HG02885 (cell line): ENCODE data around the gene DNAJC24.

Experiments used
- ATAC-seq: cut with Tn5 transposase; IDR thresholded peaks from one replicate; pipeline ENCODE4 v1.9.1; 2021; ENCODE audit warnings: mild to moderate bottlenecking; ENCODE audit not compliant: unreplicated experiment, poor library complexity

DNAJC24 gene

GRCh38 chr11:31412946-31413345 is 43.3 kb downstream of the DNAJC24 start:
- ATAC-seq = no peak

GRCh38 chr11:31414338-31414737 is 44.7 kb downstream of the DNAJC24 start:
- ATAC-seq = no peak

GRCh38 chr11:31415435-31415834 is 45.8 kb downstream of the DNAJC24 start:
- no peak for ATAC-seq

GRCh38 chr11:31417357-31417756 is 47.7 kb downstream of the DNAJC24 start:
- ATAC-seq = no peak

GRCh38 chr11:31417816-31418215 is 48.2 kb downstream of the DNAJC24 start:
- no peak for ATAC-seq

- no peak for ATAC-seq
Observed at GRCh38 chr11:31419138-31419537, 49.5 kb downstream of the DNAJC24 start.

- ATAC-seq = no peak
Observed at GRCh38 chr11:31419669-31420068, 50.0 kb downstream of the DNAJC24 start.

- ATAC-seq = no peak
Observed at GRCh38 chr11:31421820-31422219, 52.2 kb downstream of the DNAJC24 start.

- no peak for ATAC-seq
Observed at GRCh38 chr11:31422703-31423102, 53.0 kb downstream of the DNAJC24 start.

- ATAC-seq = no peak
Observed at GRCh38 chr11:31424652-31425051, 55.0 kb downstream of the DNAJC24 start.

GRCh38 chr11:31433851-31434250 is 64.2 kb downstream of the DNAJC24 start:
- no peak for ATAC-seq

- ATAC-seq = no peak
Observed at GRCh38 chr11:31437742-31438435, 68.2 kb downstream of the DNAJC24 start.

GRCh38 chr11:31441296-31441695 is 71.6 kb downstream of the DNAJC24 start:
- ATAC-seq = no peak

- ATAC-seq = no peak
Observed at GRCh38 chr11:31442086-31442485, 72.4 kb downstream of the DNAJC24 start.

GRCh38 chr11:31443802-31444201 is 74.1 kb downstream of the DNAJC24 start:
- no peak for ATAC-seq

GRCh38 chr11:31445621-31446020 is 76.0 kb downstream of the DNAJC24 start:
- no peak for ATAC-seq

- no peak for ATAC-seq
Observed at GRCh38 chr11:31449040-31449439, 79.4 kb downstream of the DNAJC24 start.

GRCh38 chr11:31450841-31451240 is 81.2 kb downstream of the DNAJC24 start:
- ATAC-seq = no peak

- ATAC-seq = no peak
Observed at GRCh38 chr11:31455177-31455576, 85.5 kb downstream of the DNAJC24 start.

GRCh38 chr11:31464436-31464835 is 94.8 kb downstream of the DNAJC24 start:
- ATAC-seq = no peak

GRCh38 chr11:31474083-31474482 is 104.4 kb downstream of the DNAJC24 start:
- no peak for ATAC-seq

GRCh38 chr11:31477528-31478222 is 108.0 kb downstream of the DNAJC24 start:
- ATAC-seq = no peak
